ENCODE data around the gene MISP.

Gene MISP

DNA sequence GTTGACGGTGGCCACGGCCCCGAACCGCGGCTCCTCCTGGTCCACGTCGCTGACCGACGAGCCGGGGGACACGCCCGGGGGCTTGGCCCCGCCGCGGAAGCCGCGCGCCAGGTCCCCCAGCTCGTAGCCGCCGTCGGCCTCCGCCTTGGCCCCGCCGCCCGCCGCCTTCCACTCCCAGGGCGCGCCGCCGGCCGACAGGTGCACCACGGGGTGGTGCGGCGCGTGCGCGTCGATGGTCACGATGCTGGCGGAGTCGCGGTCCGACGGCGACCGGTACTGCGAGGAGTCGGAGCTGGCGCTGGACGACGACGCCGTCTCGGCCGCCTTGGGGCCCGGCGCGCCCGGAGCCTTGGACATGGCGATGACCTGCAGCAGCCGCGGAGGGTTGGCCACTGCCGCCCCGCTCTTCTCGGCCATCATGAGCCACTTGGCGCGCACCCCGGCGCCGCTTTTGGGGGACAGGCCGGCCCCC lies 61.9 kb downstream of the MISP start (continued):
- TF ChIP-seq, protein P1, sequence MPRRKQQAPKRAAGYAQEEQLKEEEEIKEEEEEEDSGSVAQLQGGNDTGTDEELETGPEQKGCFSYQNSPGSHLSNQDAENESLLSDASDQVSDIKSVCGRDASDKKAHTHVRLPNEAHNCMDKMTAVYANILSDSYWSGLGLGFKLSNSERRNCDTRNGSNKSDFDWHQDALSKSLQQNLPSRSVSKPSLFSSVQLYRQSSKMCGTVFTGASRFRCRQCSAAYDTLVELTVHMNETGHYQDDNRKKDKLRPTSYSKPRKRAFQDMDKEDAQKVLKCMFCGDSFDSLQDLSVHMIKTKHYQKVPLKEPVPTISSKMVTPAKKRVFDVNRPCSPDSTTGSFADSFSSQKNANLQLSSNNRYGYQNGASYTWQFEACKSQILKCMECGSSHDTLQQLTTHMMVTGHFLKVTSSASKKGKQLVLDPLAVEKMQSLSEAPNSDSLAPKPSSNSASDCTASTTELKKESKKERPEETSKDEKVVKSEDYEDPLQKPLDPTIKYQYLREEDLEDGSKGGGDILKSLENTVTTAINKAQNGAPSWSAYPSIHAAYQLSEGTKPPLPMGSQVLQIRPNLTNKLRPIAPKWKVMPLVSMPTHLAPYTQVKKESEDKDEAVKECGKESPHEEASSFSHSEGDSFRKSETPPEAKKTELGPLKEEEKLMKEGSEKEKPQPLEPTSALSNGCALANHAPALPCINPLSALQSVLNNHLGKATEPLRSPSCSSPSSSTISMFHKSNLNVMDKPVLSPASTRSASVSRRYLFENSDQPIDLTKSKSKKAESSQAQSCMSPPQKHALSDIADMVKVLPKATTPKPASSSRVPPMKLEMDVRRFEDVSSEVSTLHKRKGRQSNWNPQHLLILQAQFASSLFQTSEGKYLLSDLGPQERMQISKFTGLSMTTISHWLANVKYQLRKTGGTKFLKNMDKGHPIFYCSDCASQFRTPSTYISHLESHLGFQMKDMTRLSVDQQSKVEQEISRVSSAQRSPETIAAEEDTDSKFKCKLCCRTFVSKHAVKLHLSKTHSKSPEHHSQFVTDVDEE (CRISPR knock-in tag; IDR thresholded peaks at IDR 0.05) = no peak
- TF ChIP-seq CSRNP3 (CRISPR knock-in tag; IDR thresholded peaks at IDR 0.05) (no peak), ESRRG (CRISPR knock-in tag; IDR thresholded peaks at IDR 0.05) (no peak), ZFP3 (CRISPR knock-in tag; IDR thresholded peaks at IDR 0.05) (no peak), ZNF8 (CRISPR knock-in tag; IDR thresholded peaks at IDR 0.05) (no peak)

- TF ChIP-seq ZNF565 (CRISPR knock-in tag; conservative IDR thresholded peaks at IDR 0.05; ENCODE audit: low read depth) (no peak), CSRNP3 (CRISPR knock-in tag; IDR thresholded peaks at IDR 0.05) (no peak), CSDC2 (CRISPR knock-in tag; IDR thresholded peaks at IDR 0.05) (no peak), ZC3H10 (CRISPR knock-in tag; IDR thresholded peaks at IDR 0.05) (no peak), ZNF70 (CRISPR knock-in tag; IDR thresholded peaks at IDR 0.05) (no peak), TCF4 (CRISPR knock-in tag; IDR thresholded peaks at IDR 0.05; ENCODE audit: borderline replicate concordance) (no peak), ESRRG (CRISPR knock-in tag; IDR thresholded peaks at IDR 0.05) (no peak), OSR1 (CRISPR knock-in tag; IDR thresholded peaks at IDR 0.05) (no peak), ISL1 (CRISPR knock-in tag; IDR thresholded peaks at IDR 0.05) (no peak)
- TF ChIP-seq, protein P2, sequence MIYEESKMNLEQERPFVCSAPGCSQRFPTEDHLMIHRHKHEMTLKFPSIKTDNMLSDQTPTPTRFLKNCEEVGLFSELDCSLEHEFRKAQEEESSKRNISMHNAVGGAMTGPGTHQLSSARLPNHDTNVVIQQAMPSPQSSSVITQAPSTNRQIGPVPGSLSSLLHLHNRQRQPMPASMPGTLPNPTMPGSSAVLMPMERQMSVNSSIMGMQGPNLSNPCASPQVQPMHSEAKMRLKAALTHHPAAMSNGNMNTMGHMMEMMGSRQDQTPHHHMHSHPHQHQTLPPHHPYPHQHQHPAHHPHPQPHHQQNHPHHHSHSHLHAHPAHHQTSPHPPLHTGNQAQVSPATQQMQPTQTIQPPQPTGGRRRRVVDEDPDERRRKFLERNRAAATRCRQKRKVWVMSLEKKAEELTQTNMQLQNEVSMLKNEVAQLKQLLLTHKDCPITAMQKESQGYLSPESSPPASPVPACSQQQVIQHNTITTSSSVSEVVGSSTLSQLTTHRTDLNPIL (CRISPR knock-in tag; IDR thresholded peaks at IDR 0.05; ENCODE audit: low read depth) = no peak
- TF ChIP-seq, protein P1 (CRISPR knock-in tag; IDR thresholded peaks at IDR 0.05) = no peak
Measured at GRCh38 chr19:813219-814151, 62.6 kb downstream of the MISP start.

More at GRCh38 chr19:813219-814151, 62.6 kb downstream of the MISP start:
- peak; percentile 13 for ATAC-seq
